GM12878 (cell line): ENCODE data around the gene SYTL5. TPM values are rescaled to one million over a fixed set of nuclear protein-coding genes. Genes with fewer than 3 reads are reported as not detected.

Experiments
- ATAC-seq: fragments of 200-7000 bp; cut with Tn5 transposase; 3 replicates; pipeline ENCODE4 v1.9.1; 2020; ENCODE audit warnings: mild to moderate bottlenecking, moderate library complexity
- BruUV-seq: library from RNA; stranded (reverse); fragments of 400-500 nt; replicated peaks from 2 replicates; lab custom pipeline; 2021; lab: Mats Ljungman, UMichigan
- CTCF ChIA-PET: fragments of 300-600 bp; sonication (Branson Sonifier 250); formaldehyde crosslinking; extraction: SDS; loops from one replicate; lab custom pipeline; 2021; ENCODE audit warnings: inconsistent platforms; lab: Yijun Ruan, JAX
- POLR2A ChIA-PET: fragments of 350-600 bp; formaldehyde crosslinking; extraction: SDS; loops from one replicate; lab custom pipeline; 2021; ENCODE audit warnings: inconsistent platforms; lab: Charles Lee
- RAD21 ChIA-PET: fragments of 300-600 bp; sonication (Branson Sonifier 250); formaldehyde crosslinking; loops from one replicate; lab custom pipeline; 2023; ENCODE audit warnings: antibody characterized with exemption; ENCODE audit not compliant: unreplicated experiment; lab: Charles Lee
- SMC1A ChIA-PET: fragments of 300-600 bp; sonication (Branson Sonifier 250); formaldehyde crosslinking; loops from one replicate; lab custom pipeline; 2023; ENCODE audit not compliant: unreplicated experiment, uncharacterized antibody; lab: Charles Lee
- DNase-seq: peaks from one replicate; pipeline ENCODE4 v3.0.0-alpha.2; 2011; ENCODE audit warnings: low read depth, low spot score
- FAIRE-seq: peaks from 3 replicates; lab custom pipeline; 2011; peaks lifted over from hg19 to GRCh38; lab: Jason Lieb, UNC
- H2AFZ ChIP-seq: 2 replicates; pipeline ENCODE4 v1.6.0; 2011; ENCODE audit warnings: low read depth, low read length, control low read depth; ENCODE audit not compliant: control insufficient read depth
- H3K27ac ChIP-seq: 2 replicates; pipeline ENCODE4 v1.5.1; 2011; ENCODE audit warnings: control low read depth; ENCODE audit not compliant: control insufficient read depth, insufficient read depth
- H3K27me3 ChIP-seq, 2 experiments: replicated peaks in 1 of 2; 2 replicates each; pipeline versions ENCODE4 v1.6.0 to v1.6.1; 2011; ENCODE audit warnings: low read length in 1 of 2; ENCODE audit not compliant: control insufficient read depth in 2 of 2, insufficient read depth in 2 of 2
- H3K36me3 ChIP-seq, 2 experiments: 2 replicates each; pipeline ENCODE4 v1.5.1; 2011; ENCODE audit warnings: low read length in 1 of 2; ENCODE audit not compliant: control insufficient read depth in 2 of 2, insufficient read depth in 2 of 2
- H3K4me1 ChIP-seq: 2 replicates; pipeline ENCODE4 v1.6.1; 2011; ENCODE audit warnings: mild to moderate bottlenecking, low read length, moderate library complexity, mixed read lengths; ENCODE audit not compliant: control insufficient read depth, insufficient read depth
- H3K4me2 ChIP-seq: 2 replicates; pipeline ENCODE4 v1.6.0; 2011; ENCODE audit warnings: control low read depth; ENCODE audit not compliant: control insufficient read depth, insufficient read depth
- H3K4me3 ChIP-seq: fragments of 200-600 bp; sonication (generic); 2 replicates; pipeline ENCODE4 v1.5.1; 2016
- H3K79me2 ChIP-seq: 2 replicates; pipeline ENCODE4 v1.6.0; 2011; ENCODE audit warnings: low read length; ENCODE audit not compliant: control insufficient read depth, insufficient read depth
- H3K9ac ChIP-seq: 2 replicates; pipeline ENCODE4 v1.8.0; 2011; ENCODE audit warnings: low read length, control low read depth, mixed read lengths; ENCODE audit not compliant: control insufficient read depth, insufficient read depth
- H3K9me3 ChIP-seq: replicated peaks from 3 replicates; pipeline ENCODE4 v1.5.1; 2011; ENCODE audit warnings: mild to moderate bottlenecking, low read length; ENCODE audit not compliant: control insufficient read depth, insufficient read depth
- H4K20me1 ChIP-seq: 2 replicates; pipeline ENCODE4 v1.6.0; 2011; ENCODE audit not compliant: control insufficient read depth, insufficient read depth
- BRCA1 ChIP-seq: IDR thresholded peaks from 2 replicates; pipeline ENCODE4 v1.6.1; 2011; ENCODE audit warnings: low read depth, low read length, improper control_type of control experiment
- CUX1 ChIP-seq: IDR thresholded peaks from 2 replicates; pipeline ENCODE4 v1.6.1; 2012; ENCODE audit warnings: improper control_type of control experiment, low read depth, low read length; ENCODE audit not compliant: insufficient replicate concordance
- RUNX3 ChIP-seq: IDR thresholded peaks from 2 replicates; pipeline ENCODE4 v1.6.1; 2012; ENCODE audit warnings: low read length, inconsistent platforms
- SIN3A ChIP-seq: IDR thresholded peaks from 2 replicates; pipeline ENCODE4 v1.6.1; 2012; ENCODE audit warnings: low read depth, low read length, improper control_type of control experiment
- SMAD1 ChIP-seq: fragments of 450-650 bp; IDR thresholded peaks from 2 replicates; pipeline ENCODE4 v1.6.1; 2018; ENCODE audit warnings: mild to moderate bottlenecking, low read depth; ENCODE audit not compliant: partially characterized antibody
- SMAD5 ChIP-seq: IDR thresholded peaks from 2 replicates; pipeline ENCODE4 v1.6.1; 2016; ENCODE audit warnings: antibody characterized with exemption, low read depth
- STAT1 ChIP-seq: fragments of 450-650 bp; conservative IDR thresholded peaks from 2 replicates; pipeline ENCODE4 v1.6.1; 2014; ENCODE audit warnings: antibody characterized with exemption, mild to moderate bottlenecking
- ZNF592 ChIP-seq: fragments of 450-650 bp; IDR thresholded peaks from 2 replicates; pipeline ENCODE4 v1.6.1; 2017; ENCODE audit warnings: mild to moderate bottlenecking, moderate library complexity
- ZZZ3 ChIP-seq: IDR thresholded peaks from 2 replicates; pipeline ENCODE4 v1.6.1; 2011; ENCODE audit warnings: low read depth; ENCODE audit not compliant: control insufficient read depth, insufficient read length
- WGBS: methylation state at CpG from one replicate; pipeline ENCODE4 v1.1.6; 2016; ENCODE audit warnings: low lambda C conversion rate; ENCODE audit not compliant: insufficient replicate concordance, insufficient coverage; ENCODE audit errors: missing lambda C conversion rate; 5-methylcytosine and 5-hydroxymethylcytosine counted together
- in situ Hi-C: fragments of 300-500 bp; cut with MboI; formaldehyde crosslinking; loops from 9 replicates; pipeline ENCODE4 v1.14.3; 2018; ENCODE audit warnings: mixed read lengths
- intact Hi-C: fragments of 100-400 bp; cut with micrococcal nuclease; formaldehyde crosslinking; loops from one replicate; pipeline ENCODE4 v1.14.2; 2022; ENCODE audit not compliant: unreplicated experiment
- polyA plus RNA-seq, 11 experiments: library from polyadenylated mRNA; depleted of rRNA in 4 of 11; unstranded in 6 of 11; stranded (reverse) in 5 of 11; fragments of >200 nt; fragmentation: Nextera tagmentation in 4 of 11; fragmentation: Illumina TruSeq in 1 of 11; extraction: Ambion mirVana in 4 of 11; extraction: Trizol in 1 of 11; gene quantifications; 1 replicate in 1 of 11; 2 replicates in 10 of 11; pipeline versions ENCODE4 v1.2.1 to v1.2.3, GENCODE V29; 2011 to 2016; ENCODE audit warnings: inconsistent platforms in 2 of 11, missing spikeins in 2 of 11, low read depth in 1 of 11
- total RNA-seq, 4 experiments: library from RNA; depleted of rRNA in 3 of 4; stranded (reverse); fragments of >200 nt in 3 of 4; fragmentation: Illumina TruSeq in 1 of 4; extraction: Trizol in 1 of 4; gene quantifications; 2 replicates each; pipeline versions ENCODE4 v1.2.1 to v1.2.3, GENCODE V29; 2013 to 2021

Gene SYTL5
- total and polyA plus RNA-seq, 10 of the 15 experiments (the other 5 are each of a cell fraction or from before 2014, with no cell fraction given), result 0.01 to 0.20 (median 0.04) TPM; not detected in 3

GRCh38 chrX:38127961-38128360 is 121.6 kb downstream of the SYTL5 start:
- H4K20me1 ChIP-seq, result no peaks in the 10 kb centered on the region
- intact Hi-C loops, result no loop called here
- SMC1A ChIA-PET, result interaction anchor here (0.7 to 1.4 kb wide), 2 partner anchors 15 to 21 kb away, joined by 3 read pairs; no protein-coding TSS in a partner anchor
- ATAC-seq (no peak), FAIRE-seq (no peak), DNase-seq (no peak)
- H3K27me3 ChIP-seq, result no peaks in the 10 kb centered on the region
- H3K4me3 ChIP-seq, result no peak overlapping the region
- H3K9me3 ChIP-seq, result no peaks in the 10 kb centered on the region
- no peak overlapping the region for H3K9ac ChIP-seq
- TF ChIP-seq BRCA1, result no peak
- CTCF ChIA-PET, result interaction anchor here (1.1 kb wide), 1 partner anchor 39 kb away, joined by 4 read pairs; no protein-coding TSS in a partner anchor
- POLR2A ChIA-PET, result no interaction called here
- H3K4me1 ChIP-seq, result no peaks in the 10 kb centered on the region
- 0% methylated on average over 1 of the region's 1 CpG for WGBS
- in situ Hi-C loops, result no loop called here
- H2AFZ ChIP-seq, result no peak overlapping the region
- H3K36me3 ChIP-seq, result no peaks in the 10 kb centered on the region
- H3K4me2 ChIP-seq, result no peak overlapping the region
- no TSS peak for BruUV-seq
- RAD21 ChIA-PET, result no interaction called here
- no peaks in the 10 kb centered on the region for H3K79me2 ChIP-seq
- H3K27ac ChIP-seq, result no peak overlapping the region

GRCh38 chrX:38129366-38129765 is 123.0 kb downstream of the SYTL5 start:
- Histone ChIP-seq H3K4me2 (no peak overlapping the region), H2AFZ (no peak overlapping the region), H3K4me3 (no peak overlapping the region), H3K27ac (no peak overlapping the region), H3K36me3 (no peaks in the 10 kb centered on the region), H3K27me3 (no peaks in the 10 kb centered on the region), H3K4me1 (no peaks in the 10 kb centered on the region), H3K79me2 (no peaks in the 10 kb centered on the region), H3K9ac (no peak overlapping the region), H3K9me3 (no peaks in the 10 kb centered on the region), H4K20me1 (no peaks in the 10 kb centered on the region)
- ATAC-seq, result no peak
- no peak for DNase-seq
- in situ Hi-C loops, result no loop called here
- POLR2A ChIA-PET, result no interaction called here
- RAD21 ChIA-PET, result no interaction called here
- no peak for FAIRE-seq
- no TSS peak for BruUV-seq
- CTCF ChIA-PET, result no interaction called here
- intact Hi-C loops, result no loop called here
- SMC1A ChIA-PET, result interaction anchor here (1.4 kb wide), 1 partner anchor 17 kb away, joined by 3 read pairs; no protein-coding TSS in a partner anchor
- no peak for TF ChIP-seq SIN3A
- TF ChIP-seq ZZZ3, result no peak
- no peak for TF ChIP-seq SMAD5
- TF ChIP-seq STAT1, result no peak
- no peak for TF ChIP-seq RUNX3
- TF ChIP-seq CUX1, result no peak
- TF ChIP-seq SMAD1, result no peak
- TF ChIP-seq ZNF592, result no peak
